ENCODE data around the gene KIAA0930.

- no peak for TF ChIP-seq CTCF (IDR thresholded peaks at IDR 0.05)
- TF ChIP-seq POLR2A (IDR thresholded peaks at IDR 0.05) = no peak
These were observed 4.2 kb upstream of the KIAA0930 start for GRCh38 chr22:45244916-45245315.
